HepG2 (cell line): ENCODE results near the gene DUS3L. TPM values are rescaled to one million over a fixed set of nuclear protein-coding genes. Genes with fewer than 3 reads are reported as not detected.

Experiments used
- ATAC-seq: fragments of 200-7000 bp; cut with Tn5 transposase; 3 replicates; pipeline ENCODE4 v1.9.1; 2020; ENCODE audit warnings: mild to moderate bottlenecking, moderate library complexity
- BruUV-seq: library from RNA; stranded (reverse); fragments of 400-500 nt; replicated peaks from 2 replicates; lab custom pipeline; 2021; lab: Mats Ljungman, UMichigan
- CTCF ChIA-PET: fragments of 300-600 bp; formaldehyde crosslinking; extraction: SDS; loops from one replicate; lab custom pipeline; 2021; ENCODE audit warnings: low total read pairs, inconsistent platforms, low intra/inter-chr PET ratio; lab: Yijun Ruan, JAX
- POLR2A ChIA-PET: fragments of 350-600 bp; sonication (Branson Sonifier 250); formaldehyde crosslinking; loops from one replicate; lab custom pipeline; 2020; ENCODE audit warnings: antibody characterized with exemption, inconsistent platforms; lab: Yijun Ruan, JAX
- DNase-seq: peaks from one replicate; pipeline ENCODE4 v3.0.0-alpha.2; 2015; ENCODE audit warnings: low spot score
- FAIRE-seq: peaks from 3 replicates; lab custom pipeline; 2011; peaks lifted over from hg19 to GRCh38; lab: Jason Lieb, UNC
- H2AFZ ChIP-seq: one replicate; pipeline ENCODE4 v1.6.1; 2011; ENCODE audit warnings: low read length, inconsistent platforms
- H3K27ac ChIP-seq: fragments of 300-600 bp; 3 replicates; pipeline ENCODE4 v1.8.0; 2011; ENCODE audit warnings: mixed run types, mild to moderate bottlenecking, mixed read lengths, low read length, inconsistent platforms; ENCODE audit not compliant: insufficient read depth; ENCODE audit errors: extremely low read length
- H3K27me3 ChIP-seq, 2 experiments: fragments of 200-600 bp in 1 of 2; 2 replicates in 1 of 2; 3 replicates in 1 of 2; pipeline versions ENCODE4 v1.6.0 to v1.8.0; 2011; ENCODE audit warnings: low read length in 2 of 2, mild to moderate bottlenecking in 2 of 2, moderate library complexity in 2 of 2, inconsistent platforms in 1 of 2; ENCODE audit not compliant: insufficient read depth in 2 of 2, control insufficient read depth in 1 of 2
- H3K36me3 ChIP-seq, 2 experiments: fragments of 200-600 bp in 1 of 2; replicated peaks in 1 of 2; 2 replicates in 1 of 2; 3 replicates in 1 of 2; pipeline versions ENCODE4 v1.5.1 to v1.8.0; 2011; ENCODE audit warnings: low read length in 2 of 2, inconsistent platforms in 1 of 2; ENCODE audit not compliant: insufficient read depth in 2 of 2, control insufficient read depth in 1 of 2
- H3K4me1 ChIP-seq: 2 replicates; pipeline ENCODE4 v1.5.1; 2012; ENCODE audit warnings: low read length, inconsistent platforms; ENCODE audit not compliant: insufficient read depth
- H3K4me2 ChIP-seq: 2 replicates; pipeline ENCODE4 v1.6.0; 2011; ENCODE audit warnings: low read depth, low read length, inconsistent platforms
- H3K4me3 ChIP-seq, 3 experiments: fragments of 200-600 bp in 1 of 3; sonication (generic), shearing (Covaris generic) in 1 of 3; replicated peaks in 1 of 3; 2 replicates each; pipeline ENCODE4 v1.5.1; 2011 to 2016; ENCODE audit warnings: low read length in 3 of 3, inconsistent platforms in 2 of 3, low read depth in 2 of 3, mild to moderate bottlenecking in 2 of 3, control low read depth in 1 of 3, mixed read lengths in 1 of 3; ENCODE audit not compliant: insufficient read depth in 1 of 3
- H3K79me2 ChIP-seq: one replicate; pipeline ENCODE4 v1.6.1; 2011; ENCODE audit warnings: low read length, inconsistent platforms; ENCODE audit not compliant: insufficient read depth
- H3K9ac ChIP-seq: 2 replicates; pipeline ENCODE4 v1.6.0; 2011; ENCODE audit warnings: mild to moderate bottlenecking, low read depth, low read length, inconsistent platforms; ENCODE audit not compliant: insufficient read depth
- H3K9me3 ChIP-seq: 2 replicates; pipeline ENCODE4 v1.5.1; 2012; ENCODE audit warnings: mild to moderate bottlenecking, low read length
- H4K20me1 ChIP-seq: 2 replicates; pipeline ENCODE4 v1.6.0; 2011; ENCODE audit warnings: inconsistent platforms, mild to moderate bottlenecking, low read length, moderate library complexity; ENCODE audit not compliant: insufficient read depth
- DNMT3B ChIP-seq: conservative IDR thresholded peaks from 2 replicates; pipeline ENCODE4 v1.6.1; 2016; ENCODE audit warnings: missing biosample characterization, control low read depth
- POLR2A ChIP-seq, 2 experiments: IDR thresholded peaks; 2 replicates each; pipeline ENCODE4 v1.6.1; 2011; ENCODE audit warnings: low read depth in 2 of 2, low read length in 2 of 2, mild to moderate bottlenecking in 1 of 2, moderate library complexity in 1 of 2; ENCODE audit not compliant: insufficient read depth in 1 of 2
- RBM22 ChIP-seq: fragments of 200-400 bp; formaldehyde crosslinking; optimal IDR thresholded peaks from 2 replicates; pipeline ENCODE3; 2017; ENCODE audit warnings: mild to moderate bottlenecking, low read length, moderate library complexity
- ZNF24 ChIP-seq: fragments of 450-650 bp; IDR thresholded peaks from 2 replicates; pipeline ENCODE4 v1.6.1; 2017; ENCODE audit warnings: antibody characterized with exemption, mild to moderate bottlenecking
- ZNF441 ChIP-seq: sonication (generic); formaldehyde crosslinking; IDR thresholded peaks from 2 replicates; pipeline ENCODE4 v1.7.0; 2021; ENCODE audit warnings: missing genetic modification reagents, borderline replicate concordance
- ZNF879 ChIP-seq: sonication (generic); formaldehyde crosslinking; IDR thresholded peaks from 2 replicates; pipeline ENCODE4 v1.8.1; 2023; ENCODE audit warnings: missing genetic modification reagents
- WGBS: methylation state at CpG from one replicate; pipeline ENCODE4 v1.1.6; 2017; ENCODE audit warnings: low lambda C conversion rate; 5-methylcytosine and 5-hydroxymethylcytosine counted together
- in situ Hi-C: cut with HindIII; loops from 2 replicates; pipeline ENCODE4 v1.10.0; 2017; ENCODE audit warnings: low pct_unique_long_range_greater_than_20kb; ENCODE audit not compliant: extremely low pct_ligation_motif_present
- intact Hi-C: fragments of 100-400 bp; cut with micrococcal nuclease; formaldehyde crosslinking; loops from one replicate; pipeline ENCODE4 v1.10.0; 2022; ENCODE audit not compliant: unreplicated experiment
- polyA plus RNA-seq, 8 experiments: library from polyadenylated mRNA; depleted of rRNA in 3 of 8; stranded (reverse) in 7 of 8; unstranded in 1 of 8; fragments of >200 nt; fragmentation: Illumina TruSeq in 4 of 8; extraction: Trizol in 4 of 8; gene quantifications; 2 replicates each; pipeline versions ENCODE4 v1.2.1 to v1.2.3, GENCODE V29; 2011 to 2016; ENCODE audit warnings: low read depth in 4 of 8, missing spikeins in 1 of 8, mixed read lengths in 1 of 8; ENCODE audit not compliant: insufficient read depth in 1 of 8
- total RNA-seq, 5 experiments: library from RNA; depleted of rRNA; stranded (reverse); fragments of >200 nt; fragmentation: Illumina TruSeq; extraction: Trizol; gene quantifications; 2 replicates each; pipeline ENCODE4 v1.2.3, GENCODE V29; 2016; ENCODE audit warnings: low read depth in 1 of 5
- TF ChIP-seq, protein P1 (sequence below): sonication (generic); formaldehyde crosslinking; IDR thresholded peaks from 2 replicates; pipeline ENCODE4 v1.5.1; 2020; ENCODE audit warnings: mild to moderate bottlenecking, missing genetic modification reagents, moderate library complexity

The DUS3L gene
- total and polyA plus RNA-seq, 2 of the 13 experiments (the other 11 are each of a cell fraction or from before 2014, with no cell fraction given), result 13.3 to 25.1 TPM

DNA sequence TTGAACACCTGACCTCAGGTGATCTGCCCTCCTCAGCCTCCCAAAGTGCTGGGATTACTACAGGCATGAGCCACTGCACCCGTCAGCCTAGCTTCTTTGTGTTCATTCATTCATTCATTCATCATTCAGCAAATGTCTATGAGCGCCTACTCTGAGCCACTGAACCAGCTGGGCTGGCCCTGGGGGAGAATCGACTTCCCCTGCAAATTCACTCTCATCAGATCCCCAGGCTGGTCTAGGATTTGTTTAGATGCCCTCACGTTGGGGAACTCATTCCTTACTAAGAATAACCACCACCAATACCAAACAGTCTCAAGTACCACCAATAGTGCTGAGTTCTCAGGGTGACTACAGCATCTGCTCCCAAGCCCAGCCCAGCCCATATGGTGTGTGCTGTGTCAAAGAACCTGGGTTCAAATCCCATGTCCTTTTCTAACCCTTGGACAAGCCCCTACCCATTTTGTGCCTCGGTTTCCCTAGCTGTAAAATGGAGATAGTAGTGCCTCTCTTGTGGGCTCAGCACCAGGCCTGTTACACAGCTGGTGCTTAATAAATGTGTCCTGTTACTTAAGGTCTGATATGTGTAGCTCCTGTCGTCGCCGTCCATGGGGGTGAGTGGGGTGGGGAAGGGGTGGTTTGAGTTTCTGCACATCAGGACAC lies 30.7 kb upstream of the DUS3L start:
- ATAC-seq (no peak), FAIRE-seq (no peak), DNase-seq (no peak)
- Histone ChIP-seq H3K79me2 (no peaks in the 10 kb centered on the region), H4K20me1 (peaks cover 2% of the 10 kb centered on the region; the same call in 1 of the 2 replicates), H2AFZ (no peak overlapping the region), H3K36me3 (no peaks in the 10 kb centered on the region), H3K9ac (no peak overlapping the region), H3K4me2 (peak overlapping the region; percentile 58), H3K4me3 (peak overlapping the region in 1 of 3 experiments; percentile 42; a peak in 1 of 6 replicates), H3K27ac (no peak overlapping the region), H3K27me3 (no peaks in the 10 kb centered on the region)
- ChIA-PET CTCF (no interaction called here), POLR2A (interaction anchor here (1.2 kb wide), 1 partner anchor 12 kb away, joined by 4 read pairs; no protein-coding TSS in a partner anchor)
- intact Hi-C loops (no loop called here), in situ Hi-C loops (no loop called here)
- WGBS, result 74% methylated on average over 5 of the region's 8 CpGs
- peak; percentile 15 for TF ChIP-seq RBM22
- no peak for TF ChIP-seq ZNF441 (CRISPR knock-in tag)
- TF ChIP-seq, protein P1, sequence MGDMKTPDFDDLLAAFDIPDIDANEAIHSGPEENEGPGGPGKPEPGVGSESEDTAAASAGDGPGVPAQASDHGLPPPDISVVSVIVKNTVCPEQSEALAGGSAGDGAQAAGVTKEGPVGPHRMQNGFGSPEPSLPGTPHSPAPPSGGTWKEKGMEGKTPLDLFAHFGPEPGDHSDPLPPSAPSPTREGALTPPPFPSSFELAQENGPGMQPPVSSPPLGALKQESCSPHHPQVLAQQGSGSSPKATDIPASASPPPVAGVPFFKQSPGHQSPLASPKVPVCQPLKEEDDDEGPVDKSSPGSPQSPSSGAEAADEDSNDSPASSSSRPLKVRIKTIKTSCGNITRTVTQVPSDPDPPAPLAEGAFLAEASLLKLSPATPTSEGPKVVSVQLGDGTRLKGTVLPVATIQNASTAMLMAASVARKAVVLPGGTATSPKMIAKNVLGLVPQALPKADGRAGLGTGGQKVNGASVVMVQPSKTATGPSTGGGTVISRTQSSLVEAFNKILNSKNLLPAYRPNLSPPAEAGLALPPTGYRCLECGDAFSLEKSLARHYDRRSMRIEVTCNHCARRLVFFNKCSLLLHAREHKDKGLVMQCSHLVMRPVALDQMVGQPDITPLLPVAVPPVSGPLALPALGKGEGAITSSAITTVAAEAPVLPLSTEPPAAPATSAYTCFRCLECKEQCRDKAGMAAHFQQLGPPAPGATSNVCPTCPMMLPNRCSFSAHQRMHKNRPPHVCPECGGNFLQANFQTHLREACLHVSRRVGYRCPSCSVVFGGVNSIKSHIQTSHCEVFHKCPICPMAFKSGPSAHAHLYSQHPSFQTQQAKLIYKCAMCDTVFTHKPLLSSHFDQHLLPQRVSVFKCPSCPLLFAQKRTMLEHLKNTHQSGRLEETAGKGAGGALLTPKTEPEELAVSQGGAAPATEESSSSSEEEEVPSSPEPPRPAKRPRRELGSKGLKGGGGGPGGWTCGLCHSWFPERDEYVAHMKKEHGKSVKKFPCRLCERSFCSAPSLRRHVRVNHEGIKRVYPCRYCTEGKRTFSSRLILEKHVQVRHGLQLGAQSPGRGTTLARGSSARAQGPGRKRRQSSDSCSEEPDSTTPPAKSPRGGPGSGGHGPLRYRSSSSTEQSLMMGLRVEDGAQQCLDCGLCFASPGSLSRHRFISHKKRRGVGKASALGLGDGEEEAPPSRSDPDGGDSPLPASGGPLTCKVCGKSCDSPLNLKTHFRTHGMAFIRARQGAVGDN (CRISPR knock-in tag), result no peak
- TF ChIP-seq ZNF879, result no peak
- peak; percentile 85 for TF ChIP-seq ZNF24
- TF ChIP-seq POLR2A (IDR thresholded peaks at IDR 0.05; ENCODE audit: insufficient read depth in 1 of 2, low read depth in 2 of 2, low read length in 2 of 2), result peak in 1 of 2 experiments; percentile 51; a peak in 2 of 4 replicates
- TF ChIP-seq DNMT3B, result no peak
- TF ChIP-seq, all 625 proteins: peak for 3
- H3K4me1 ChIP-seq, result peaks cover 31% of the 10 kb centered on the region
- BruUV-seq, result no TSS peak
- H3K9me3 ChIP-seq, result no peaks in the 10 kb centered on the region
